Gastrocnemius medialis (tissue), 4 donors: Measurements from ENCODE around the gene MIGA1.

ENCODE experiments used
- CTCF ChIP-seq, 5 experiments: fragments of 450-650 bp in 3 of 5; fragments of 200-600 bp in 2 of 5; sonication (generic) in 2 of 5; IDR thresholded peaks in 4 of 5; conservative IDR thresholded peaks in 1 of 5; 1 replicate in 4 of 5; 2 replicates in 1 of 5; pipeline ENCODE4 v1.5.1; 2016 to 2019; ENCODE audit warnings: antibody characterized with exemption in 5 of 5, mild to moderate bottlenecking in 3 of 5, moderate library complexity in 3 of 5
- POLR2A ChIP-seq, 2 donors: fragments of 450-650 bp; IDR thresholded peaks; one replicate each; pipeline ENCODE4 v1.6.1; 2017; ENCODE audit warnings: antibody characterized with exemption in 2 of 2, mild to moderate bottlenecking in 2 of 2, moderate library complexity in 2 of 2

GRCh38 chr1:77739235-77739634 is 40.2 kb upstream of the MIGA1 start:
- no peak for TF ChIP-seq CTCF (IDR thresholded peaks at IDR 0.05 in 4 of 5, conservative IDR thresholded peaks at IDR 0.05 in 1 of 5)
- no peak for TF ChIP-seq POLR2A (IDR thresholded peaks at IDR 0.05)
